GM18520 (cell line): Measurements from ENCODE around the gene COL5A2.

ENCODE experiments used
- ATAC-seq: cut with Tn5 transposase; IDR thresholded peaks from one replicate; pipeline ENCODE4 v1.9.1; 2021; ENCODE audit not compliant: unreplicated experiment

The COL5A2 gene

DNA sequence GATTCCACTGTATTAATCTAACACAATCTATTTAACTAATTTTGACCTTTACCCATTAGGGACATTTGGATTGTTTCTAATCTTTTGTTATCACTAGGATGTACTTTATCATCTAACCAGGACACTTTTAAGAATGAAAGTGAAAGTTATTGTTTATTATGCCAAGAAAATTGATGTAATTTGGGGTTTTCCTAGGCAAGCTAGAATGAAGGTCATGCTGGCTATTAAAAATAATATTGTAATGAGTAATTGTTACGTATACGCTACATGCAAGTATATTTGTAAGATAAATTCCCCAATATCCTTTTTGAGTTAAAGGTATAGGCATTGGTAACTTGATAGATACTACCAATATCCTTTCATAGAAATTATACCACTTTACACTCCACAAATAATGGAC is 74.6 kb downstream of the COL5A2 start:
- no peak for ATAC-seq

DNA sequence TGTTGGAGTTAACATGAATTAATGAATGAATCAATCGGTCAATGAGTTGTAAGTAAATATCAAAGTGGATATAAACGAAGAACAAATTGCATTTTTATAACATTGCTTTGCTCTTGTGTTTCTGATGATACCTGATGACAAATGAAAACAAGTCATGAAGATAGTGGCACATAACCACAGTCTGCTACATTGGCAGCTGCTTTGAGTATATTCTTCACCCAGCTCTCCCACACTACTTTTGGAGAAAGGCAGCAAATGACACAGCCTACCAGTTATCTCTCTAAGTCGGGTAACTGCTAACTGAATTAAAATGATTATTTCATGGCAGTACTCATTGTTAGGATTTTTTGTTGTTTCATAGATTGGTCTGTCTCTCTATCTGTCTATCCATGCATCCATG is 76.8 kb downstream of the COL5A2 start:
- ATAC-seq = no peak

DNA sequence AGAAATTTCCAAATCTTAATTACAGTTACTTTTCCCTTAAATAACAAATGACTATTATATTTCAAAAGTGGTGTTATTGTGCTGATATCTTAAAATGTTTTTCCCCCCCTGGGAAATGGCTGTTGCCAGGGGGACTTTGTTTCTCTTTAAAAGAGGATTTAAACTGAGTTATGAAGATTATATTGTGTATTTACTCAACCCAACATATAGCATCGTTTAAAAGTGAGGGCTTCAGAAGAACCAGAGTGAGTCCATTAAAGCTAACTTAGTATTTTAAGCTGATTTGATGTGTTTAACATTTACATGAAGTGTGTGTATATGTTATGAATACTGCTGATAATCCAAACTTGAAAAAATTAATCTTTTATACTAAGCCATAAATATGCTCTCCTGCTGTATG is 81.6 kb downstream of the COL5A2 start:
- ATAC-seq = no peak

DNA sequence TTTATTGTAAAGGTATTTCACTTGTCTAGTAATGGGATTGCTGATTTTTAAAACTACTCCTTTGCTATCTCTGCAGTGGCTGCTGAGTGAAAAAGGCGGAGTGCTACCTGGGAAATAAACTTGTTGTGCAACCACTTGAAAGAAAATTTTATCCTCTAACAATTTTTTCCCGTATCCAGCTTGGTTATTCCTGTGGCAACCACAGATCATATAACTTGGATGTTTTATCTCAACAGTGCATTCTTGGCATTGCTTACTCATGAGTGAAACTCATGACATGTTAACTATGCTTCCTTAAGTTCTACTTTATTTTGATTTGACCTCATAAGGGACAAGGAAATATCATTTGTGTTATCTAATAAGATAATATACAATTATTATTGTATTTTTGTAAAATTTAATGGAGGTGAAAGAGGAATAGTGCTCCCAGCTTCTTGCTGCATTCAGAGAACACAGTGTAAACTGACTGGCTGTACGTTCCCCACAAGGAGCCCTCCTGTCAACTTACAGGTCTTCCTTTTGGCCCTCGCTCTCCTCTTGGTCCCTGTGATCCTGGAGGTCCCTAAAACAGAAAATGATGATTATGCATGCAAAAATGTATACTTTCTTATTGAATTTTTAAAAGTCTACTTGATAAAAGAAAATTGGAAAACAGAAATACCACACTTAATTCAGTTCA is 82.7 kb downstream of the COL5A2 start:
- no peak for ATAC-seq

DNA sequence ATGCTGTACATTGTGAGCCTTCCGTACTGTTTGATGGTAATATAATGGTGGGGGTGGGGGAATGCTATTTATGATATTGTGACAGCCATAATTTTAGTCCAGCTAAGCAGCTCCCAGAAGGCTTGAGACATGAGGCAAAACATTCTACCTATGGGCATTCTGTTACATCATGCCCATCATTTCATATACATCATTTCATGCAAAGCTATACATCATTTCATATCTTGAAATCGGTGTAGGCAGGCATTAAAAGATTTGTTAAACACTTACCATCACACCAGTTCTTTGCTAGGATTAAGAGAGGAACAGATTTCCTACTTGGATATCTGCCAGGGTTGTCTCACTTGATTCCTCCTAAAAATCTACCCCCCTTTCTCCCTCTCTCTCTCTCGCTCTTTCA is 84.5 kb downstream of the COL5A2 start:
- no peak for ATAC-seq

DNA sequence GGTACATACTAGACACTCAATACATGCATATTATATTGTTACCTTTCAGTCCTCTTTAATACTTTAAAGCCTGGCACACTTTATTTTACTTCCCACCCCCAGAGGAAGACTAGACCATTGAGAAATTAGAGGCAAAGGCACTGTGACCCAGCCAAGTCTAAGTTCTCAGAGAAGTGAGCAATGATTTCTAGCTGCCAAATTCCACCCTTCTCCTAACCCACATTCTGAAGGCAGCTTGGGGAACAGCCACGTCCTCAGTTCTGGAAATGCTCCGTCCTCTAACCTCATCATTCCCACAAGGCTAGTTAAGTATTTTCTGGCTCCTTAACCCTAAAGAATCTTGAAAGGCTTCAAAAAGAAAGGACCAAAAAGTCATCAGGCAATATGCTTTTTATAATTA is 86.6 kb downstream of the COL5A2 start:
- no peak for ATAC-seq

DNA sequence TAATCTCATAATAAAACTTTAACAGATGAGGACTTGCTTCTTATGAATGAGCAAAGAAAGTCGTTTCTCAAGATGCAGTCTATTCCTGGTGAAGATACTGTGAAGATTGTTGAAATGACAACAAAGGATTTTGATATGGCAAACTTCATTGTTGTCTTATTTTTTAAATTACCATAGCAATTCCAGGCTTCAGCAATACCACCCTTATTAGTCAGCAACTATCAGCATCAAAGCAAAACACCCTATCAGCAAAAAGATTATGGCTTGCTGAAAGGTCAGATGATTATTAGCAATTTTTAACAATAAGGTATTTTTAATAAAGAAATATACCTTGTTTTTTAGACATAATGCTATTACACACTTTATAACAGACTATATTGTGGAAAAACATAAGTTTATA is 88.3 kb downstream of the COL5A2 start:
- ATAC-seq = no peak

DNA sequence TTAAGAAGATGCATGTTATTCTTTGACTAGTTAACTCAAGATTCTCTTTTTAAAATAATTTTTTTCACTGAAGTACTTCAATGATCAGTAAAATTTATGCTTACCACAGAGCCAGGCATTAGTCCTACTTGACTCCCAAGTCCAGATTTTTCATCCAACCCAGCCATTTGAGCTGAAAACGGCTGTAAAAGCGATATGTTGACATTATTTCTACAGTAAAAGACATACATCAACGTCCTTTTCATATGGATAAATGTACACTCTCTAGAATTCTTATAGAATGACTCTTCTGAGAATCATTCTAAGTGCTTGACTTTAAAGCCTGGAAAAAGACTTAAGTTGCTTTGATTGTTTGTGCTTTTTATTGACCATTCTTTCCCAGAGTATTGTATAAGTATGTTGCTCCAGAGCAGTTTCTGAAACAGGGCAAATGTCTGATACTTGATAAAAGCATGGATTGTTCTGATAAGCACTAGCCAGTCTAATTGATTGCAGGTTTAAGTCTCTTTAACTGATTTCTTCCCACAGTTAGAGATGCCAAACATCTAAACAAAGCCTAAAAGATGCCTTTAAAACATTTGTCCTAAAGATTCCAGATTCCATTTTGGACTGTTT is 90.9 kb downstream of the COL5A2 start:
- no peak for ATAC-seq

DNA sequence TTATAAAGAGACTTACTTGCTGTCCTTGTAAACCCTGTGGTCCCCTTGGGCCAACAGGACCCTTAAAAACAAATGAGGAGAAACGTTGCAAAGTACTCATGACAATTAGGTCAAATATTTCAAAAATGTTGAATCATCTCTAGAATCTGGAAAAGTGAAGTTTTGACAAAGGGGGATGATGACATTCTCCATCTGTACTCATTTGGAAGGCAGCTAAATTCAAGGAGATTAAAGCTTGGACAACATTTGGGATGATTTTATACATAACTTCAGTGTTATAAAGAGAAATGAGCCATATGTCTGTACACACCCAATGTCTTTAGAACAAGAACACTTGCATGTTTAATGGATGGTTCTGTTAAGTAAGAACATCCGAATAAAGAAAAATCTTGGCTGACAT is 92.9 kb downstream of the COL5A2 start:
- ATAC-seq = no peak

DNA sequence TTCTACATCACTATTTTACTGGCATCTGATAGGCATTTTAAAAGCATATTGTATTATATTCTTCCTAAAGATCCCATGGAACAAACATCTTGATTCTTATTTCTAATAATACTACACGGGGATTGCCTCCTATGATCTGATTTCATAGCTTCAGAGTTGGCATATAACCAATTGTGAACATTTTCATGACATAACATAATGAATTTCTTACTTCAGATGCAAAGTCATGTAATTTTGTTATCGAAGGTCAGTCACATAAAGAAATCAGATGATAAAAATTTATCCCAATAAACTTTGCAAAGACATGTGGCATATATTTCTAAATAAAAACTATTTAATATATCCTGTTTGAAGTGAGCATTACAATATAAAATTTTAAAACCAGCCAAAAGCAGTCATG is 93.3 kb downstream of the COL5A2 start:
- no peak for ATAC-seq

DNA sequence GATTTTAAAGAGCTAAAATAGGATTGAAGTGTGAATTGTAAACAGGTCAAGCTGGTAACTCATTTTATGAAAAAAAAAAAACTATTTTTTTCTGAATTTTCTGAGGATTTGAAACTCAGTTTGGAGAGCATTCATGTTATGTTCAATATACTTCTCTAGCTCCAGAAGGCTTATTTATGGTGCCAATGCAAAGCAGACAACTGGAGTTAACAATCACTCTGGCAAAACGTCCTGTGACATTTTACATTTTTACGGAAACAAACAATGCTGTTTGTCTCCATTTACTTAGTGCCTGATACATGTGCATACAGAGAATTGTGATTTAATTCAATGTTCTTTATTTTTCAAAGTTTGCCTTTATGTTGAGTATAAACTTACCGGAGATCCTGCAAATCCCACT is 96.0 kb downstream of the COL5A2 start:
- no peak for ATAC-seq

DNA sequence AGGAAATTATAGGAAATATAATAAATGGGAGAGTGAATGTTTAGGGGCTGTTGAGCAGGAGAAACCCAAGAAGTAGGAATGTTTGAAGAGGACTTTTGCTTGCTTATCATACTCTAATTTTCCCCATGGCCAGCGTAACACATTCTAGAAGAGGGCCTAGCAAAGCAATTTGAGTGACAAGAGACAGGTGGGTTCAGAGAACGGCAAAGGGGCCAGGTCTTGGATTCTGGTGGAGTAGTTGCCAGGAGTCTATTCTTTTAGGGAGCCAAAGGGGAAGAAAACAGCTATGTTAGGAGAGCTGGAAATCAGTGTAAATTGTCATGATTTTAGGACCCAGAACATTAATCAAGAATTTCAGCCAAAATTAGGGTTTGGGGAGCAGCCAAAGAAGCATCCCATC is 96.5 kb downstream of the COL5A2 start:
- no peak for ATAC-seq

DNA sequence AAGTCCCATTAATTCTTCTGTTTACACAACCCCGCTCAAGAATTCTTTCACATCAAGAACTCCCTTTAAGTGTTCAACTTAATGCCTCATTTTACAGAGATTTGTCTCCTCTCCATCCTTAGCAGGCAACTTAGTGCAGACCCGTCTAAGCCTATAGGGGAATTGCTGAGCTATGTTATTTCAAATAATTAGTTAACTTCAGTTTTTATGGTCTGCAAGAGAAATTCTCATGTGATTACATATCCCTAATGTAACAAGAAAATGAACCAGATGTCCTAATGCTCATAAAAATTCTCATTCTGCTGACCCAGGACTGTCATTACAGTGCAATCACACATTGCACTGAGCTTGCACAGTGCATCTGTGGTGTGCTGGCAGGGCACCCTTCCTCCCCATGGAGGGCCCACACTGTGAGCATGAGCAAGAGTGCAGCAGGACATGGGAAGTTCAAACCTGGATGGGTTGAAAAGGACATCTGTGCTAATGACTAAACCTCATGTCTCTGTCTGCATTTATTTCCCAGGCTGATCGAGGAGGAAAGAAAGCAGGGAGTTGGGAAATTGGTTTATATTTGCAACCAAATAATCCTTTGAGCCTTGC is 97.1 kb downstream of the COL5A2 start:
- no peak for ATAC-seq

DNA sequence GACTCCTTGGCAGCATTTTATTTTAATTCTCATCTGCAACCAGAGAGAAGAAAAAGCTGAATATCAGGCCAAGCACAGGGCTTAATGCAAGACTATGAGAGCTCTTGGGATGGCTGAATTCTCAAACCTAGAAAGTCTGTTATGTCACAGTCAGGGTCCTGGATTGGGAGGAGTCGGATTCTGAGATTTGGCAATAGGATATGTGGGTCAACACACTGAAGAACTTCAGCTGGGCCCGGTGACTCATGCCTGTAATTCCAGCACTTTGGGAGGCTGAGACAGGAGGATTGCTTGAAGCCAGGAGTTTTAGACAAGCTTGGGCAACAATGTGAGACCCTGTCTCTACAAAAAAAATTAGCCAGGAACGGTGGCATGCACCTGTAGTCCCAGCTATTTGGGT is 103.0 kb downstream of the COL5A2 start:
- ATAC-seq = no peak

DNA sequence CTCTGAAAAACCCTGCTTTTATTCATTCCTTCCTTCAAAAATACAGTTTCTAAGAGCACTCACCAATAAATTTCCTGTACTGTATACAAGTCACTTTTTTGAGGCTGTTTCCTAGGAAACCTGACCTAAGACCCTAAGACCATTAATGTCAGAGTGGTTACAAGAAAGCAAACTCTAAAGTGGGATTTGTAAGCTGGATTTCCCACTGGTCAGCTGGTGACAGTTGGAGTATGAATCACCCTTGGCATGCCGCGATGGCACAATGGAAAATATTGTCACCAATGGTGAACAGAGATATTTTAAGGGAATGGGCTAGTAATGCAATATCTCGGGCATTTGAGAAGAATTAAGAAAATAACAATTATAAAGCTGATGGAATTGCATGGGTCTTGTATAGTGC is 103.4 kb downstream of the COL5A2 start:
- no peak for ATAC-seq

DNA sequence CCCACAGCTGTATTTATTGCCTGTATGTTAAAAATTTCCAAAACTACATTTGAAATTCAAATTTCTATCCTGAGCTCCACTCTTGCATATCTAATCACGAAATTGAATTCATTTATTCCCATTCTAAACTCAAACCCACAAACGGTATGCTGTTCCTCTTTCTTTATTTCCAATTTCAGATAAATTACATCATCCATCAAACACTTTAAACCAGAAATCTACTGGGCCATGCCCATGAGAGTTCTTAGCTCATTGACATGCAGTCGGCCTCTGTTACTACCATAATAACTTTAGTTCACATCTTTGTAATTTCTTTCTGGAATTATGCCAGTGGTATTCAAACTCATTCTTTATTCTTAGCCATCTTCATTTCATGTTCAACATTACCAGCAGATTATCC is 105.1 kb downstream of the COL5A2 start:
- no peak for ATAC-seq

DNA sequence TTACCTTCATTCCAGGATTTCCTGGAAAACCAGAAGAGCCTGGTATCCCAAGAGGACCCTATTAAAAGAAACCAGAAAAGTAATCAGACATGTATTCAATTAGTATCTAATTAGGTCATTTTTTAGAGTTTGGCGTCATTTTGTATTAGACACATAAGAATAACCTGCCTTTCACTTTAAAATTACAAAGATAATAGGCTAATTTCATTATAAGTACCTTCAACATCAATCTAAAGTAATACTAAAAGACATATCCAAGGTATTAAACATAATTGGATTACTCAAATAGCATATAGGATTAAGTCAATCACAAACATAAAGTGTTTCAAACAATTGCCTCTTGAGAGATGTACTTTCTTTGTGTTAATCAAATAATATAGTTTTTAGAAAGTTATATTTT is 107.5 kb downstream of the COL5A2 start:
- ATAC-seq = no peak

DNA sequence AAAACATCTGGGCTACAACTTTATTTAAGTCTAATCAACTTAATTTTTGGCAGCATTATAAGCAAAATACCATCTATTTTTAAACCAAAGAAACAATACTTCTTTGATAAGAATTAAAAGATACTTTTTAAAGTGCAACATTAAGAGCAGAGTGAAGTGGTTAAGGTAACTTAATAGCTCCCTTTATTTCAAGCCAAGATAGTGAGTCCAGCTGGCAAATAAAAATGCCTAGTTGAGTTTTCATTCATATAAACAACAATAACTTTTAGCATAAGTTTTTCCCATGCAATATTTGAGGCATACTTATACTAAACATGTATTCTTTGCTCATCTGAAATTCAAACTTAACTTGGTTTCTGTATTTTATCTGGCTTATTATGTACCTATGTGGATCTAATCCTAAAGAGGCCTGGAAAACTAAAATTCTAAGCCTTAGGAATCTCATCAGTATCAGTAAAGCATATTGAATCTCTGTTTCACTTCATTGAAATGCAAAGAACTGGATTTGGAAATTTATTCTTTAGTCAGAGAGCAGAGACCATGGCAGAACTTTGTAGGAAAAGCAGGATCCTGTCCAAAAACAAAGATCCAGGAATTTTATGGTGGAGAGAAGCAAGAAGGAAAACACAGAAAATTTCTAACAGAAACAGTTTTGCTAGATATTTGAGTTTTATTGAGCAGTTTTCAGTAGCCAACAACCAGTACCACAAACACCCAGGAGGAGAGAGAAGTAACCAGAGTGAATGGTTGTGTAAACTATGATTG is 109.5 kb downstream of the COL5A2 start:
- no peak for ATAC-seq

DNA sequence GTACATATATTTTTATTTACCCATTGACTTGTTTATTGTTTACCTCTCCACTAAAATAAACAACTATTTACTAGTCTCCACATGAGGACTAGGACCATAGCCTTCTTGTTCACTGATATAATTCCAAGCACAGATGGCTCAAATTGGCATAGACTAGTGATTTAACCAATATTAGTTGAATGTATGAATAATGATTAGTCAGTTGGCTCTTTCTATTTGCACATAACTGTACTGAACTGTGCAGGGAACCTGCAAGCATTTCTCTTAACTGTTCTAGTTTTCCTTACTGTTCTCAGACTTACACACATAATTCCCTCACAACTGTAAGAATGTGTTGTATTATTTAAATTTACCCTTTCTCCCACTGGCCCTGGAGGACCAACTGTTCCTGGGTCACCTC is 113.5 kb downstream of the COL5A2 start:
- ATAC-seq = no peak

DNA sequence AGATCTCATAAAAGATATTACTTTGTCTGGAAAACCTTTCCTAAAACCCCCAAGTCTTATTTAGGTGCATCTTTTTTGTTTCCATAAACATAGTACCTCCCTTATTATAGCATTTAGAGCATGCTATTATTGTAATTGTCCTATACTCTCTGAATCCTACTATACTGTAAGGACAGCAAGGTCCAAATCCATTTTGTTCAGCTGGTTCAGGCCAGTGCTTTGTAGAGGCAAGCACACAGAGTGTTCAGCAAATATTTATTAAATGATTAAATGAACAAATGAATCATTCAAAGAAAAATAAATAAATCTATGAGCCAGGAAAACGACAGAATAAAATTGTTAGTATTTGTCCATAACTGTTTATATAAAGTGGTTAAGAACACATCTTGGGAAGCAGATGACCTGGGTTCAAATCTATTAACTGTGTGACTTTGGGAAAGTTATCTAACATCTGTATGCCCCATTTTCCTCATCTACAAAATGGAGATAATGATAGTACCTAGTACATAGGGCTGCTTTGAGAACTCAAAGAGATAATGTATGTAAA is 119.4 kb downstream of the COL5A2 start:
- ATAC-seq = no peak

DNA sequence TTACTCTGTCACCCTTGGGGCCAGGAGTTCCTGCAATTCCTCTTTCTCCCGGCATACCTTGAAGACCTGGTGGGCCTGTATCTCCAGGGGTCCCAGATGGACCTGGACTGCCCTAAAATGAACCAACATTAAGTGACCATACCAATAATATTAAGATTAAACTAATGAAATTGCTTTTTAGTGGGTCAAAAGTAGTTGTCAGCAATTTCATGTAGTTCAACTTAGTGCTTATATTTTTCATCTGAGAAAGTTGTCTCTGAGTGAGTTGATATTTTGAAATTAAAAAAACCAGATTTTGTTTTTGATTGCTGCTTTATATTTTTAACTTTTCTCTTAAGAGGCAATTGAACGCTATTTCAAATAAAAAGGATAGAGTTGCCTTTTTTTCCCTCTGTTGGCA is 122.2 kb downstream of the COL5A2 start:
- ATAC-seq = no peak
